ENCODE data around the gene NPPC. TPM values are rescaled to one million over a fixed set of nuclear protein-coding genes. Genes with fewer than 3 reads are reported as not detected.
A peak's percentile ranks its signal among the peaks of the same experiment; 100 is the strongest.

NPPC gene
- total RNA-seq, 1 donor from 2014 or later, result 0.67 TPM

DNA sequence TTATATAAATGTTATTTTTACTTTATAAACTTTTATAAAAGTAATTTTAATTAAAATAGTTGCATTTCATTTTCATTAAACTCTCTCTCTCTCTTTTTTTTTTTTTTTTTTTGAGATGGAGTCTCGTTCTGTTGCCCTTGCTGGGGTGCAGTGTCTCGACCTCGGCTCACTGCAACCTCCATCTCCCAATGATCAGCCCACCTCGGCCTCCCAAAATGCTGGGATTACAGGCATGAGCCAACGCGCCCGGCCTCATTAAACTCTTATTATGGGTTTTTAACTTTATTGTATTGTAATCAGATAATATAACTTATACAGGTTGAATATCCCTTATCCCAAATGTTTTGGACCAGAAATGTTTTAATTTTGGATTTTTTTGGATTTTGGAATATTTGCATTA is 10.9 kb upstream of the NPPC start:
- intact Hi-C loops (cut with DNase I), result no loop called here
- ATAC-seq (no peak), DNase-seq (ENCODE audit: low spot score) (no peak)

DNA sequence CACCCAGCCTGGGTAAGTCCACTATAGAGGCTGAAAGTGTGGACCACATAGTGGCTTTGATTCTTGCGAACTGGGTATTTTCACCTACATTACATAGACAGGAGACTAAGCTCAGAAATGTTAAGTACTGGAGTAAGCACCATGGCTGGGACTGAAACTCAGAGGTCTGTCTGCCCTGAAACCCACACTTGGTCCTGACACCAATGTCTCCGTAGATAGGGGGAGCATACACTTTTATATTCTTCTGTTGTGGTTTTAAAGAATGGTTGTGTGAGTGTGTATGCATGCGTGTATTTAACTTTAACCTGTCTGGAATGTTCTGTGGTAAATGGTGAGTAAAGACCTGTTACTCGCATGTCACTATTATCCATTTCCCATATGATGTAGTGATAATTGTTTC is 10.3 kb upstream of the NPPC start:
- DNase-seq (ENCODE audit: low spot score), result no peak
- intact Hi-C loops (cut with DNase I), result no loop called here
- no peak for ATAC-seq

DNA sequence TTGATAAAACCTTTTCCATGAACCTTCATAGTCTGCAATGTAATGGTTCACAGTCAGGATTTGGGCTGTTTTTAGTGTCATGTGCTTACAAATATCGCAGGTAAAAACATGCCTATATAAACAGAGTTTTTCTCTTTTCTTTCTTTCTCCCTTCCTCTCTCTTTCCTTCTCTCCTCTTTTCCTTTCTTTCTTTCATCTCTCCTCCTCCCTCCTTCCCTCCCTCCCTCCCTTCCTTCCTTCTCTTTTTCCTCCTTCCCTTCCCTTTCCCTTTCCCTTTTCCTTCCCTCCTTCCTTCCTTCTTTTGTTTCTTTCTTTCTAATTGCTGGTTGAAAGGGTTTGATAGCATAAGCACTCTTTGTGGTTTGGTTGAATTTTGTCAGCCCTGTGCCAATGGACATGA is 9.6 kb upstream of the NPPC start:
- intact Hi-C loops (cut with DNase I), result no loop called here
- ATAC-seq (no peak), DNase-seq (ENCODE audit: low spot score) (no peak)

DNA sequence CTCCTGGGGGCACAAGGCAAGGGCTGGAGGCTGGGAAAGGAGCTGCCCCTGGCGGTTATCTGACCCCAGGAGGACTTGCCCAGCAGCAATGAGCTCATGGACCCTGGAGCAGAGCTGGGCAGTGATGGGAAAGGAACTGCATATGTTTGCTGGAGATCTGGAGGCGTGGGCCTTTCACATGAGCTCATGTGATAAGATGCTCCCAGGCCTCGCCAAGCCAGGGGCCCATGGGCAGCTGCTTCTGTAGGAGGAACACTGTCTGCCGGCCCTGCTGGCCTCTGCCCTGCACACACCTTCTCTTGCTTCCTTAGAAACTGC is 9.0 kb upstream of the NPPC start:
- DNase-seq (ENCODE audit: low spot score) (no peak), ATAC-seq (no peak)
- intact Hi-C loops (cut with DNase I), result no loop called here

DNA sequence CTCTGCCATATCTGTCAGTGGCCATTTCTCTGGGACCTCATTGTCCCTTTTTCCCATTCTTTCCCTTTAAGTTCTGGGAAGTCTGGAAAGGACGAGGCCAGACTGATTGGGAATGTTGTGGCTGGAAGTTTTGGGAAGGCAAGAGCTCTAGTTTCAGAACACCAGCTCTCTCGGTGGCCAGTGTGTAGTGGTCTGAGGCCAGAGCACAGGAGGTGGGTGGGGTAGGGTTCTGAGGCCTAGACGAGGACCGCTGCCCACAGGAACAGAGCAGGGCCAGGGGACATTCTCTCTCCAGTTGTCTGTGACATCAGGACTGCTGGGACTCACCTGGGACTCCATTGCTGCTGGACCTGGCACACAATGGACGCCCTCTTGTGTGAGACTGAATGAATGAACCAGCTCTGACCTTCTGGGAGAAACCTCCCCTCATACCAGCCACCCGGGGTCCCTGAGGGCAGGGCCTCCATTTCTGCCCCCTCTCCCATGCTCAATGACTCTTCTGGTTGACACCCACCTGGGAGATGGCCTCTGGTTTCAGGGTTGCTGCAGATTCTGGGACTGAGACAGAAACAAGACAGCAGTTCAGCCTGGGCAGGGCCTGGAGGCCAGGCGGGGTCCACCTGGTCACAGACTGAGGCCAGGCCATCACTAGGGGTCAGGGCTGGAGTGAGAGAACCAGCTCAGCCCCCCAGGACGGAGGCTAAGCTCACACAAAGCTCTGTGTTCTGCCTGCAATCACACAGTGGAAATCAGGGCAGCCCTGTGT is 8.4 kb upstream of the NPPC start:
- intact Hi-C loops (cut with DNase I), result no loop called here
- DNase-seq (ENCODE audit: low spot score) (no peak), ATAC-seq (no peak)

DNA sequence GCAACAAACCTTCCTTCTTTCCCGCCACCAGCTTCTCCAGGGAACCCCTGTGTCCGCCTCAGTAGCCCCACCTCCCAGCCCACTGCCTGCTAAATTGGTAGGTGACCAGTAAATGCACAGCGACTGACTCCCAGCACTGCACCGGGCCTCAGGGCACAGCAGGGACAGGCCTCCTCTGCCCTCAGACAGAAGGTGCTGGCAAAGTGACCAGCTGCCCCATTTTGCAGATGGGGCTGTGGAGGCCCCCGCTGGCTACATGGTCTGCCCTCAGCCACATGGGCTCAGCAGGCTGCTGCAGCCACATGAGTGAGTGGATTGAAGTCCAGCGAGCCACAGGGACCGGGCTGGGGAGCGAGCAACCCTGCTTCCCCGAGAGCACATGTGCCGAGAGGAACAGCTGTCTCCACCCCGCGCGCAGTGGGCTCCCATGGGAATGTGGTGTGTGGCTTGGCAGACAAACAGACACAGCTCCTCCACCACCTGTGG is 7.8 kb upstream of the NPPC start:
- ATAC-seq (peak; percentile 55), DNase-seq (ENCODE audit: low spot score) (peak; percentile 74)
- intact Hi-C loops (cut with DNase I), result no loop called here

DNA sequence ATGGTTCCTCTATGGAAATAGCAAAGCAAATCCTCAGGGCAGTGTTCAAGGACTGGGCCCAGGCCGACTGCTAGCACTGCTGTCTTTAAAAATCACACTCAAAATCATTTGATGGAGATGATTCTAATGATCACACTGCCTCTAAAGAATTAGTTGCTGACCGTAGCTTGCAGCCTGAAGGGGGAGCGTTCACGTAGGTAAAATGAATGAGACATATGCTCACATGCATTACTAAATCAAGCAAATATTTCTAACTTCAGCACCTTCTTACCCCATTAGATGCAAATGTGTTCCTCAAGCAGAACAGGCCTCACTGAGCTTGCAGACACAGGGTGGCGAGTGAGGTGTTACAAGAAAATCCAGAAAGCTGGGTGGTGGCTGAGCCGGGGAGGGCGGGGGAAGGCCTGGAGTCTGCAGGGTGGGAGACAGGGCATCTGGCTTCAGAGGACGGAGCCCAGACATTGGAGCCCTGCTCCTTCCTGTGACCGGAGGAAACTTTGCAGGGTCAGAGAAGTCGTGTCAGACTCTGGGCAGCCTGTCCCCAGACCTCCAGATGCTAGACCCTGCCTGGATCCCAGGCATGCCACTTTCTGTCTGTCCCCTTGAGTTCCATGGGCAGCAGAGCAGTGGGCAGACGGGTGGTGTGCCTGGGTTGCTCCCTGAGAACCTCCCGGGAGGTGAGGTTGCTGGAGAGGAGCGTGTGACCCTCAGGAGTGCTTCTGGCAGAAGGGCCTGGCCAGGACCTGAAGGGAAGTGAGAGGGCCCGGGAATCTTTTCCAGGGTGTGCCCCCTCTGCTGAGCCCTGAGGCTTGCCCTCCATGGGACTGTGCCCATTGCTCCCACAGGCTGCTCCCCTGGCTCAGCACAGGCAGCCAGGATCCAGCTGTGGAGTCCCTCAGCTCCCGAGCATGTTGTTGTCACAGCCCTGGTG is 7.1 kb upstream of the NPPC start:
- intact Hi-C loops (cut with DNase I), result no loop called here
- ATAC-seq (no peak), DNase-seq (ENCODE audit: low spot score) (no peak)

DNA sequence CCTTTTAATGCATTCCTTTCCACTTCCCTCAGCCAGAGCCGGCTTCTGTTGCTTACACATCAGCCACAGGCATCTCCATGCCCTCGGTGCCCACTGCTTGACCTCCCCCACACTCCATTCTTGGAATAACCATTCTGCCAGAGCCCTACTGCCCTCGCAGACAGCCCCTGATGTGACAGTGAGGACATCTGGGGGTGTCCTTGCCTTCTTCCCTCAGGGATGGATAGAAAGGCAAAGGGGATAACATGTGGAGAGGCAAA is 6.4 kb upstream of the NPPC start:
- intact Hi-C loops (cut with DNase I), result no loop called here
- DNase-seq (ENCODE audit: low spot score), result no peak
- ATAC-seq, result no peak

DNA sequence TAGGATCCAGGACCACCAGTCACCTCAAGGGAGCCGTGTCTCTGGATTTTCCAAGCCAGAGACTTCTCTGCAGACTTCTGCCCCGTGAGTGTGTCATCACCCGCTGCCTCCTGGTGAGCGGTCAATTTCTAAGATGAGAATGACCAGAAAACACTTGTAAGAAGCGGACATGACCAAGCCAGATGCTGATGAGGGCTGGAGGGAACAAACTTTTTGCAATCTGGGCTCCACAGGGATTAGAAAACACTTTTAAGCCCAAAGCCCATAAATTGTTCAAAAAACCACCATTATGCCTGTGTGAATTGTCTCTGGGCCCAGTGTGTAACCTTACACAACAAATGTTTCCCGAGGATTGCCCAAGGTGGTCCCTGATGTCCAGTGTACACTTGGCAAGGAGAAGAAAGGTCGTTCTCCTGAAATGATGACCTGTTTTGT is 5.3 kb upstream of the NPPC start:
- ATAC-seq (peak; percentile 59), DNase-seq (ENCODE audit: low spot score) (no peak)
- intact Hi-C loops (cut with DNase I), result no loop called here

DNA sequence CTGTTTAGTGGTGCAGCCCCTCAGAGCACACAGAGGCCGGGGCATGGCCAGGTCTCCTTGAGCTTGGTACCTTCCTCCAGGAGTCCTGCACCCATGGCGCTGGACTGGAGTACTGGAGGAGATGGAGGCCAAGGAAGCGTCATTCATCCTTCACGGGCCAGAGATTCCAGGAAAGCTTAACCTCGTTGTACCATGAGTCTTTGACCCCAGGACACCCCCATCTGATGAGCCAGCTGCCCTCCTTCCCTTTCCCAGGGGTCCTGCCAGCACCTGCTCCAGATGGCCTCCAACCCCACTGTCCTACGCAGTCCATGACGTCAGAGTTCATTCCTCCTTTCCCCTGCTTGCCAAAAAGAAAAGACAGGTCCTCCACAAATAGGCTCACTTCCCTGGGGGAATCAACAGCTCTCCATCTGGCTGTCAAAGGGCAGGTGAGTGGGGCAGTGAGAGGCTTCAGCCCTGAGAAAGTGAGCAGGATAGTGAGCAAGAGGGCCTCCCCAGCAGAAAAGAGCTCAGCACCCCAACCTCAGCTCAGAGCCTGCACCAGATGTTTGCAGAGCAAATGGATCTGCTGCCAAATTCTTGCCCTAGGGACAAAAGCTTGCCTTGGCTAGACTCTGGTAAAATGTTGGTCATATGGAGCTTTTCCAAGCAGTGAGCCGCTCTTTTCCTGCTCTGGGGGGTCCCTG is 4.5 kb upstream of the NPPC start:
- intact Hi-C loops (cut with DNase I), result no loop called here
- ATAC-seq, result peak; percentile 75
- peak; percentile 55 for DNase-seq (ENCODE audit: low spot score)

DNA sequence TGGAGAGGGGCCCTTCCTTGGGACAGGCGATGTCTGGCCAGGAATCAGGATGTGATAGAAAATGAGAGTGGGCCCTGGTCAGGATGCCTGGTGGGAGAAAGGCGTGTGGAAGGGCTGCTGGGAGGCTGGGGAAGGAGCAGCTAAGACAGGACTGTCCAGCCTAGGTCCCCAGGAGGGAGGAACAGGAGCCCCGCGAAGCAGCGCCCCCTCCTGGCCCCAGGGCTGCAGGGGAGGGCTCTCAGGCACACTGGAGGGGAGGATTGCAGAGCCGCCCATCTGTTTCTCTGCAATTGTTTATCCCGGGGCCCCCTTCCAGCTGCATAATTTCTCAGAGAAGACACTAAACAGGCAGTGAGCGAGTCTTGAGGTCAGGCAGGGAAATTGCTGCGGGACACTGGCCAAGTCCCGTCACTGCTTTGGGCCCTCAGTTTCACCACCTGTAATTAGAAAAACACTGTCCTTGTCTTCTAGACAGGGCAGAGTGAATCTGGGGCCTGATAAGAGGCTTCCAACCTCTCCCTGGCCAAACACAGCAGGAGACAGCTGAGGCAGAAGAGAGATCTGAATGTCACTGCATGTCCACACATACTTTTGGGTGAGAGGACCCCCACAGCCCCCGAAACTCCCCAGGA is 3.9 kb upstream of the NPPC start:
- peak; percentile 53 for DNase-seq (ENCODE audit: low spot score)

DNA sequence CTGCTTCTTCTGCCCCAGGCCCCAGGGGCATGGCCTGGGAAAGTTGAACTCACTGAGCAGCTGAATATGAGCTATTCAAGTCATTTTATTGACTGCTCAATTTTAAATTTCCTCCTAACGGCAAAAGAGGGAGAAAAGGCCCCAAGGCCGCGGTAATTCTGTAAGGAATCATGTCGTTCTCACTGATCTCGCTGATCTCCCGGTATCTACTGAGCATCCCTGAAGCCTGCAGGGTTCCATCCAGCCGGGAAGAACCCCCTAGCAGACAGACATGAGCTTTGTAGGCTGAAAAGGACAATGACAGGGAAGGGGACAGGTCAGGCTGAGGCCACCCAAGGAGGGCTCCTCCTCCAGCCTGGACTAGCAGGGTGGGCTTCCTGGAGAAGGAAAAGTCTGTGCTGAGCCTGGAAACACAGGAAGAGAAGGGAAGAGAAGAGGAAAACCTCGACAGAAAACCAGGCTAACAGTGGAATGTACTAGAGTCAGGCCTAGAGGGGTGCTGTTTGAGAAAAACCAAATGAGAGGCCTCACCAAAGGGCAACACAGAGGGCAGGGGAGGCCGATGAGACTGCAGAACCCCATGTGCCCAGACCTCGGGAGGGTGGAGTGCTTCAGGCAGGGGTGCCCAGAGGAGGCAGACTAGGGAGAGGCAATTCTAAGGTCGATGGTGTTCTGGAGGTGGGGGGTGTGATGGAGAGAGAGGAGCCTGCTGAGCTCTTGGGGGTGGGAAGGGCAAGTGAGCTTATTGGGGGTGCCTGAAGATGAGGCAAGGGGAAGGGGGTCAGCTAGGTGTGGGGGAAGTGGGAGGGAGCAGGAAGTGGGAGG is 2.9 kb upstream of the NPPC start:
- DNase-seq (ENCODE audit: low spot score) (peak; percentile 19), ATAC-seq (no peak)
- intact Hi-C loops (cut with DNase I), result loop anchor here (5.0 kb wide), 1 partner anchor 213 kb away; no protein-coding TSS in a partner anchor

More for the DNA sequence above, 3.9 kb upstream of the NPPC start:
- peak; percentile 20 for ATAC-seq
- intact Hi-C loops (cut with DNase I), result loop anchor here (5.0 kb wide), 1 partner anchor 212 kb away; no protein-coding TSS in a partner anchor

DNA sequence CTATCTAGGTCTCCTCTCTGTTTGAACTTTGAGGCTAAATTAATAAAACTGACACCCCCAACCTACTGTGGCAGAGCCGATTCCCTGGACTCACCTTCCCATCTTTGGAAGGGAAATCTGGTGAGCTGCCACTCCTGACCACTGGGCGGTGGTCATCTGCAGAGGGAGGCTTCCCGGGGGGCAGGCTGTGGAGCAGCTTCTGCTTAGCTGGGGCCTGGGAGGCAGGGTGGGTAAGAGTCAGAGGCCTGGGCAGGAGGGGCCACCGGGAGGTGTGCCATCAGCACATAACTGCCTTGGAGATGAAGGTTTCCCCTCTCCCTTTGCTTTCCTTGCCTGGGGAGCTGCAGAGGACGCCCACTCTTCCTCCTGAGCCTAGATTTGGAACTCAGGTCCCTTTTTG is 2.3 kb upstream of the NPPC start:
- ATAC-seq, result no peak
- intact Hi-C loops (cut with DNase I), result loop anchor here (5.0 kb wide), 1 partner anchor 214 kb away; no protein-coding TSS in a partner anchor
- peak; percentile 21 for DNase-seq (ENCODE audit: low spot score)

DNA sequence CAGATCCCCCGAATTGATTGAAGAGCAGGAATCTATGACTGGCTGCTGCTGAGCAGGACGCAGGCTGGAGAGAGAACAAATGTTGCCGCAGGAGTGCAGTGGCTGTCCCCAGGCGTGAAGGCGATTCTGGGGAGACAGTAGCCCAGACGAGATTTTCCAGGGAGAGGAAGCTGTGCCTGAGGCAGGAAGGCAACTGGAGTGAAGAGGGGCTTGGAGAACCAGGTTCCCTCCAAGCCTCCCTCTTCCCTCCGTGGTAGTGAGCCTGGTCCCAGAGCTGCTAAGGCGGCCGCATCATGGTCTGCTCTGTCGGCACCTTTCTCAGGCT is 1.3 kb upstream of the NPPC start:
- intact Hi-C loops (cut with DNase I), result loop anchor here (5.0 kb wide), 1 partner anchor 215 kb away; no protein-coding TSS in a partner anchor
- ATAC-seq (no peak), DNase-seq (ENCODE audit: low spot score) (no peak)

DNA sequence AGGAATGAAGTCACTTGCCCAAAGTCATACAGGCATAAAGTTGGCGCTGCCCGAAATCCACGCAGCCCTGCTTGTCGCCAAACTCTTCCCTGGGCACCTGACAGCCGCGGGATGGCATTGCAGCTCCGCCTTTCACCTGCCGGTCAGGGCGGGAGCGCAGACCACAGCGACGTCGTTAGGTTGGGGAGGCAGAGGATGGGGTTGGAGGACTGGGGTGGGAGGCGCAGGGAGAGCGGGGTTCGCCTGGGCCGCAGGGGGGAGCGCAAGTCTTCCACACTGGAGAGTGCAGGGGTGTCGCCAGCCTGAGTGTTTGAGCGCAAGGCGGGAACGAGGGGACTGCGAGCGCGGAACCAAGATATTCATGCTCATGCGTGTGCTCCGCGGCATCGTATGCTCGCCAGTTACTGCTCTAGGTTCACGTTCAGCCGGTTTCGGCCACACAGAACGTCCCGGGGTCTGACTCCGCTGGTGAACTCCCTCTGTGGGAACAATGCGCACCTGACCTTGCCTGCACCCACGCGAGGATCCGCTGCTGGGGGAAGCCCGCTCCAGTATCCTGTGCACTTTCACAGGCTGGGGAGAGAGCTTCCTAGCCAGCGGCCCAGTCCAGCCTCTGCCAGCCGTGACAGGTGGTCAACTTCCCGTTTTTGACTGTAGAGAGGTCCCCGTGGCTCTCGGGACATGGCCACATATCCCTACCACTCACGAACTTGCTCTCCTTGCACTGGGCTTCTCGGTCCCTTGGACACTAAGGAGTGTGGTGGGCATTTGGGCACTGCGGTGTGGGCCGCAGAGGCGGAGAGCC is 767 bp upstream of the NPPC start:
- intact Hi-C loops (cut with DNase I), result loop anchor here (5.0 kb wide), 1 partner anchor 215 kb away; no protein-coding TSS in a partner anchor
- peak; percentile 58 for DNase-seq (ENCODE audit: low spot score)
- ATAC-seq, result no peak

DNA sequence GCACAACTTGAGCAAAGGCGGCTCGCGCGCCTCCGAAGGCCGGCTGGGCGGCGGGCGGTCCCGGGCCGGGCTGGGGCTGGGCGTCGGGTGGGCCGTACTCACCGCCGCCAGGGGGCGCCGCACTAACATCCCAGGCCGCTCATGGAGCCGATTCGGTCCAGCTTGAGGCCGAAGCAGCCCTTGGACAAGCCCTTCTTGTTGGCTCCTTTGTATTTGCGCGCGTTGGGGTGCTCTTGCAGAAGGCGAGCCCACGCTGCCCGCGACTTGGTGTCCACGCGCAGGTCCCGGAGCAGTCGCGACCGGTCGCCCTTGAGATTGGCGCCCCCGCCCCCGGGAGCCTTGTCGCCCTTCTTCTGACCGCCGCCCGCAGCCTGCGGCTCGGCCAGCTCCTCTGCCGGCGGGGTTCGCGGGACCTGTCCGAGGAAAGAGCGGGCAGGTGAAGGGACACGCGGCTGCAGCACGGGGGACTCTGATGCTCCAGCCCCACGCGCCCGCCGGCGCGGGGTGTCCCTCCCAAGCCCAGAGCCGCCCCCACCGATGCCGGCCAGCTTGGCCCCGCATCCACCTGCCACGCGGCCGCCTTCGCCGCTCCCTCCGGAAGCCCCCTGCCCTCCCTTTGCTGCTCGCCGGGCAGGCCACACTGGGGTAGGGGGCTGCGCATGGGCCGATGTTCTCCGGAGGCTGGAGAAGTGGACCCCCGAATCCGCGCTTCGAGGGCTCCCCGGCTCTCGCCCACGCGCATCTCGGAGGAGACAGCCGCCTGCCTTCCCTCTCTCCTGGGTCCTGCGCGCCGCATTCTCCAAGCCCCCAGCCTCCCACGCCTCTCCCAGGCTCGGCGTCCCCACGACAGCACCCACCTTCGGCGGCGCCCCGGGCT is 655 bp downstream of the NPPC start:
- DNase-seq (ENCODE audit: low spot score) (peak; percentile 91), ATAC-seq (peak; percentile 93)
- intact Hi-C loops (cut with DNase I), result loop anchor here (2.0 to 5.0 kb wide), 2 partner anchors 217 to 401 kb away; no protein-coding TSS in a partner anchor

DNA sequence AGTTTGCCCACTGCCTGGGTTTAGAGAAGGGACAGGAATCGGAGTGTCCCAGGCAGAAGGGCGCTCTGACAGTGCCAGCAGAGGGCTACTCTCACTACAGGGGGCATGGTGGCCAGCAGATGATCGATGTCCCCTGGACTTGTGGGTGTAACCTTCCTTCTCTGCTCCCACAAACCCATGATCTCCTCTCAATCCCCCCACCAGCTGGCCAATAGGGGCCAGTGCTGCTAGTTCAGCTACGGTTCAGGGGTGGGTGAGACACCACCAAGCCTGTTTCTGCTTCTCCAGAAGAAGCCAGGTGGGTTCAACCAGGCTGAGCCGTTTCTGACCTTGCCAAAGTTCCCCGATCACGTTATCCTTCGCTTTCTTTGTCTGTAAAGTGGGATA is 1.3 kb downstream of the NPPC start:
- intact Hi-C loops (cut with DNase I), result loop anchor here (2.0 to 5.0 kb wide), 2 partner anchors 217 to 402 kb away; no protein-coding TSS in a partner anchor
- DNase-seq (ENCODE audit: low spot score) (no peak), ATAC-seq (peak; percentile 7)

All from sciatic nerve (tissue), 2 donors.